ENCODE results near the gene SLC35A4. TPM values are rescaled to one million over a fixed set of nuclear protein-coding genes. Genes with fewer than 3 reads are reported as not detected.

SLC35A4 gene
- total and polyA plus RNA-seq, 5 experiments from 2014 or later, result 53.6 to 142 (median 92.8) TPM

DNA sequence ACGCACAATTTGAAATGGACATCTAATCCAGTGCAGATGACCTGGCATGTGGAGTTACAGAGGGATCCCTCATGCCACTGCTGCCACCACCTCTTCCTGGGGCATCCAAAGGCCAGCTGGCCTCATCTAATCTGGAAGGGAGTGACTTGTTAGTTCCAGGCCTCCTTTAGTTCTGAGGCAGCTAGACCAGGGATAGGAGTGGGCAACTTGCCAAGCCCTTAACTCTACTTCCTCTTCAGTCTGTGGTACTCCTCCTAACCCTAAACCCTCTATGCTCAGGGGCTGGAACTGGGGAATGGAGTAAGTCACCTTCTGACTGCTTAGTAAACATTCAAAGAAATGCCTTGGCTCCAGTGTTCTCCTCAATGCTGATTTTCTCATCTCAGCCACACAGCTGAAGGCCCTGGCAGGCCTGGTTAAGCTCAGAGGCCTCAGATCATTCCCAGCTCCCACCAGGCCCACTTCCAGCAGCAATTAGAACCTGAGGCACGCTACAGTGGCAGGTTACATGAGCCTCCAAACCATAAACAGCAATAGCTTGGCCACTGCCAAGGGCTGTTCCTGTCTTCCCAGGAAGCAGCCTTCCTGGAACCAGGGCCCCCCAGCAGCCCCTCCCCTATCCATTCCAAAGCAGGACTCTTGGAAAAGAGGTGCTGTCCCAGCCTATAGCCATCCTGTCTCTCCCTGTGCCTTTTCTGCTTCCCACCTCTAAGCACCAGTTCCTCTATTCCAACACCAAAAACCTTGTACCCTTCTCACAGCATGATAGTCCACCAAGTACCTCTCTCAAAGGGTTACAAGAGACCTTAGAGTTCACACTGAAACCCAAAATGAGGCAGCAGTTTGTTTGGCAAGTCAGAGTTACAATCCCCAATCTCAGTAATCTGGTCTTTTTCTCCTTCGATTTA lies 15.1 kb upstream of the SLC35A4 start:
- DNase-seq (peak in 1 of 10 donors; percentile 13), ATAC-seq (no peak)
- POLR2A ChIA-PET, result interaction anchor here (1.0 to 5.3 kb wide), 6 partner anchors 8 to 98 kb away, joined by 3 to 61 read pairs (median 18); partner anchors contain the start of genes APBB3, CD14, IK and NDUFA2
- Mint-ChIP-seq H3K4me3 (peak overlapping the region; percentile 77 to 96 (median 92)), H3K27me3 (no peaks in the 10 kb centered on the region), H3K27ac (peak overlapping the region; percentile 93 to 99 (median 97)), H3K9me3 (no peaks in the 10 kb centered on the region), H3K36me3 (peaks cover 0 to 43% (median 7%) of the 10 kb centered on the region in 3 donors), H3K4me1 (peaks cover 25 to 54% (median 53%) of the 10 kb centered on the region in 4 donors)

DNA sequence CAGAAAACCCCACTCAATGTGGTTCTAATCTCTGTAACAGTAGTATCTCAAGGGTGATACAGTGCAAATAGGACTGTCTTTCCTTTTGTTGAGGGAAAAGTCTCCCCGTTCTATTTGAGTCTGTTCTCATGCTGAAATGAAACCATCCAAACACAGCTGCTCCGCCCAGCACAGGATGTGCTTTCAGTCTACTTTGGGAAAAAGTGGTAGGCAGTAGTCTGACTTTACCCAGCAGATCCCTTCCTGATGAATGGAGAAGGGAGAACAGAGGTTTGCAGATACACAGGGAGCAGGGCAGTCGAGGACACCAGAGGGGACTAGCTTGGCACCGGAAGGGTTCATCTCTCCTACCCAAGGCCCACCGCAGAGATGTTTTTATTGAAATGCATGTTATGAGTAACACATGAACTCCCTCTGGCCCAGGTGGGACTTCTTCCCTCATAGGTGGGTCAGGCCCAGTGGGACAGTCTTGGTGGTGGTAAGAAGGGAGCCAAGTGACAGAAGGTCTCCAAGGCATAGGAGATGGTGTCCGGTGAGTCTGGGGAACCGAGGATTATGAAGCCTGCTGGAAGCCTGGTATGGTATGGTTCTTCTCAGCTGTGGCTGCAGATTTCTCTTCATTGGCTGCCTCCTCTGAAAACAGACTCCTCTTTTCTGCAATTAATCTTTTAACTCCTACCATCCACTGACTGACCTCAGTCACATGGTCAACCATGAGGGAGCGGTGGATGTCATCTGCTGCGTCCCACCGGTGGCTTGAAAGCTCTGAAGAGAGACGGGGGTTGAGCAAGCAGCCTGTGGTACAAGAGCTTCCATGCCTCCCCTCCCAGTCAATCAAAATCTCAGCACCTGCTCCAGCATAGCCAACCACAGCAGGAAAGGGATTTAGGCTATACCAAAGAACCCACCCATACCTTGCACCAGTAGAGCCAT lies 14.2 kb upstream of the SLC35A4 start:
- Mint-ChIP-seq H3K4me3 (peak overlapping the region in 7 of 10 donors; percentile 5 to 81 (median 27)), H3K27ac (peak overlapping the region; percentile 63 to 98 (median 90)), H3K4me1 (peaks cover 28 to 63% (median 61%) of the 10 kb centered on the region in 4 donors), H3K36me3 (peaks cover 0 to 39% (median 7%) of the 10 kb centered on the region in 3 donors), H3K27me3 (no peaks in the 10 kb centered on the region), H3K9me3 (no peaks in the 10 kb centered on the region)
- no peak for ATAC-seq
- POLR2A ChIA-PET, result interaction anchor here (1.0 to 5.3 kb wide), 3 partner anchors 12 to 97 kb away, joined by 4 to 61 read pairs (median 13); partner anchors contain the start of genes APBB3, IK, NDUFA2 and SLC35A4
- DNase-seq, result no peak

DNA sequence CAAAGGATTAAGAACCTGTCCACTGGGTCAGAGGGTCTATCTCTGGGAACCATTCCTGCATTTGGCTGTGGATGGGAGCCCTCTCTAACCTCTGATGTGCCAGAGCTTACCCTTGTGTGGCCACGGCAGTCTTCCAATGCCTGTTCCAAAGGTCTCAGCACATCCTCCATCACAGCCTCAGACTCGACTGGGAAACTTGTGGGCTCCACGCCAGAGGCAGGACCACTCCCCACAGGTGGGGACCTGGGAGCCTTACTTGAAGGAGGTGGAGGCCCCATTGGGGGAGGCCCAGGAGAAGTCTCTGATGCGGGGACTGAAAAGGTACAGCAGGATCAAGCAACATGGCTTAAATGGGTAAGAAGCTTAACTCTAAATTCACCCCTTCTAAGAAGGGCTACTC lies 12.8 kb upstream of the SLC35A4 start:
- ATAC-seq (no peak), DNase-seq (no peak)
- no peaks in the 10 kb centered on the region for H3K9me3 Mint-ChIP-seq
- H3K4me1 Mint-ChIP-seq, result peaks cover 36 to 74% (median 68%) of the 10 kb centered on the region in 4 donors
- H3K27ac Mint-ChIP-seq, result peak overlapping the region in 3 of 10 donors; percentile 50 to 74 (median 57)
- H3K27me3 Mint-ChIP-seq, result no peaks in the 10 kb centered on the region
- H3K36me3 Mint-ChIP-seq, result peaks cover 0 to 39% (median 7%) of the 10 kb centered on the region in 3 donors
- H3K4me3 Mint-ChIP-seq, result no peak overlapping the region
- POLR2A ChIA-PET, result interaction anchor here (0.7 to 2.7 kb wide), 3 partner anchors 11 to 392 kb away, joined by 3 to 13 read pairs (median 4); partner anchors contain the start of genes APBB3, IK and NDUFA2

DNA sequence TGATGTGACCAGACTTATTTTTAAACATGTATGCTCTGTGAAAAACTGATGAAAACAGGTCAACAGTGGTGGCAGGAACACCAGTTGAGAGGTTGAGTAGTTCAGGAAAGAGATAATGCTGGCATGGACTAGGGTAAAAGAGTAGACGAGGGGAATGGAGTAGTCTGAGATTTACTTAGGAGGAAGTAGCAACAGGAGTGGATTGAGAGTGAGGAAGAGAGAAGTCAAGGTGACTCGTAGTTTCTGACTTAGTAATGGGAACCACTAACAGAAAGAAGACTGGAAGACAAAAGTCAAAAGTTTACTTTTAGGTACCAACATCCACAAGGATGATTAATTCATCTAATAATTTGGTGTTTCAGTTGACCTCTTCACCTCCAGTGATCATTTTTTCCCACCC lies 11.0 kb upstream of the SLC35A4 start:
- Mint-ChIP-seq H3K27me3 (no peaks in the 10 kb centered on the region), H3K4me3 (peak overlapping the region in 6 of 10 donors; percentile 2 to 43 (median 4)), H3K36me3 (peaks cover 0 to 39% (median 7%) of the 10 kb centered on the region in 3 donors), H3K4me1 (peaks cover 44 to 69% (median 62%) of the 10 kb centered on the region in 4 donors), H3K27ac (peak overlapping the region; percentile 6 to 88 (median 59)), H3K9me3 (no peaks in the 10 kb centered on the region)
- POLR2A ChIA-PET, result interaction anchor here (0.7 to 1.4 kb wide), 2 partner anchors 16 to 157 kb away, joined by 3 to 4 read pairs; no protein-coding TSS in a partner anchor
- DNase-seq (no peak), ATAC-seq (no peak)

DNA sequence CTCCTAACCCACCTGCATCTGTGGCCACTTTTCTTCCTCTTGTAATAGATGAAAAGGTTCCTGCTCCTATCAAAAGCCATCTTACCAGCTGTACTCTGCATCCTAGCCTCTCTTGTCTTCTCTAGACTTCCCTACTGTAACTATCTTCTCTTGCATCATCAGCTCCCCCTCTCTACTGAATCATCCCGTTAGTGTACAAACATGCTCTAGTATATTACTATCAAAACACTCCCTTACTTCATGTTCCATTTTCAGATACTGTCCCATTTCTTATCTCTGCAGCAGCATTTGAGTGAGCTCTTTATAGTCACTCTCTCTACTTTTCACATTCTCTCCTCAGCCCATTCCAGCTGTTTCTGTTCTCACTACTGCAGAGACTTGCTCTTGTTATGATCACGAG lies 10.2 kb upstream of the SLC35A4 start:
- H3K4me1 Mint-ChIP-seq, result peaks cover 44 to 61% (median 54%) of the 10 kb centered on the region in 4 donors
- POLR2A ChIA-PET, result interaction anchor here (0.6 to 0.8 kb wide), 4 partner anchors 63 to 103 kb away, joined by 3 to 4 read pairs (median 3); partner anchors contain the start of genes IK and NDUFA2
- H3K27me3 Mint-ChIP-seq, result no peaks in the 10 kb centered on the region
- ATAC-seq, result no peak
- H3K36me3 Mint-ChIP-seq, result peaks cover 0 to 38% (median 7%) of the 10 kb centered on the region in 3 donors
- H3K27ac Mint-ChIP-seq, result peak overlapping the region; percentile 4 to 88 (median 40)
- no peaks in the 10 kb centered on the region for H3K9me3 Mint-ChIP-seq
- H3K4me3 Mint-ChIP-seq, result peak overlapping the region in 6 of 10 donors; percentile 0 to 76 (median 16)
- DNase-seq, result no peak

DNA sequence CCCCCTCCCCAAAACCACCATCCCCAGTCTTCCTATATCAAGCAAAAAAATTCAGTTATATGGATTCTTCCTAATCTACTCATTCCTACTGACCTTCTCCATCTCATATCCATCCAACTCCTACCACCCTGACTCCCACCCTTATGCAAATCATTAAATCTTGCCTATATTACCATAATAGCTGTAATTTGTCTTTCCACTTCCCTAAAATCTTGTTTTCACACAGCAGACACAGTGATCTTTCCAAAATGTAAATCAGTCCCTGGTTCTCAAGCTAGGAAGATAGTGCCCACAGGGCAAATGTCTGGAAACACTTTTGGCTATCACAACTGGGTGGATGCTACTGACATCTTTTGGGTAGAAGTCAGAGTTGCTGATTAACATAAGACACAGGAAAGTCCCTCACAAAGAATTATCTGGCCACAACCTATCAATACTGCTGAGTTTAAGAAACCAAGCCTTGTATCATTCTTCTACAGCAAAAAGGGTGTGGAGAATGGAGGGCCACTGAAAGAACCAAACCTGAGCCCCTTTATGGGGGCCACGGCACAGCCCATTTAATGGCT lies 8.8 kb upstream of the SLC35A4 start:
- no peak for DNase-seq
- no peaks in the 10 kb centered on the region for H3K9me3 Mint-ChIP-seq
- no peak for ATAC-seq
- peak overlapping the region; percentile 82 to 97 (median 96) for H3K27ac Mint-ChIP-seq
- peaks cover 42 to 54% (median 48%) of the 10 kb centered on the region in 4 donors for H3K4me1 Mint-ChIP-seq
- H3K36me3 Mint-ChIP-seq, result peaks cover 0 to 28% (median 7%) of the 10 kb centered on the region in 3 donors
- peak overlapping the region; percentile 83 to 97 (median 92) for H3K4me3 Mint-ChIP-seq
- no peaks in the 10 kb centered on the region for H3K27me3 Mint-ChIP-seq
- POLR2A ChIA-PET, result interaction anchor here (0.6 to 1.4 kb wide), 2 partner anchors 10 to 115 kb away, joined by 3 to 4 read pairs; no protein-coding TSS in a partner anchor

DNA sequence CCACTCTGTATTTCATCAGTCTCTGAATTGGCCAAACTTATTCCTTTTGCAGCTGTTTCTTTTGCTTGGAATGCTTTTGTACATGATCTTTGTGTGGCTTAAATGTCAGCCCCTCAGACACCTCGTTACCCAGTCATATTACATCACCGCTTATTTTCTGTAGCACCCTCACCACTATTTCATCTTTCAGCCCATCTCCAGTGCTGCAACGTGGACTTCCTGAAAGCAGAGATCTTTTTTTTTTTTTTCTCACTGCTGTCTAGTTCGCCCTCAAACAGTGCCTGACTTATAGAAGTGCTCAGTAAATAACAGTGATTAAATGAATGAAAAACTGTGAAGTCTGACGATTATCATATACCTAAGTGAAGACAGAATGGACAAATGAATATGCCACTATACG lies 8.2 kb upstream of the SLC35A4 start:
- peak overlapping the region; percentile 82 to 97 (median 96) for H3K27ac Mint-ChIP-seq
- H3K4me1 Mint-ChIP-seq, result peaks cover 43 to 54% (median 47%) of the 10 kb centered on the region in 4 donors
- no peaks in the 10 kb centered on the region for H3K27me3 Mint-ChIP-seq
- H3K9me3 Mint-ChIP-seq, result no peaks in the 10 kb centered on the region
- H3K4me3 Mint-ChIP-seq, result peak overlapping the region; percentile 83 to 97 (median 92)
- peaks cover 0 to 29% (median 5%) of the 10 kb centered on the region in 3 donors for H3K36me3 Mint-ChIP-seq
- DNase-seq (no peak), ATAC-seq (peak in 1 of 2 donors; percentile 42)
- POLR2A ChIA-PET, result interaction anchor here (1.1 to 1.9 kb wide), 4 partner anchors 9 to 134 kb away, joined by 3 to 30 read pairs (median 12); partner anchors contain the start of genes CD14, EIF4EBP3, HARS1 and IK

DNA sequence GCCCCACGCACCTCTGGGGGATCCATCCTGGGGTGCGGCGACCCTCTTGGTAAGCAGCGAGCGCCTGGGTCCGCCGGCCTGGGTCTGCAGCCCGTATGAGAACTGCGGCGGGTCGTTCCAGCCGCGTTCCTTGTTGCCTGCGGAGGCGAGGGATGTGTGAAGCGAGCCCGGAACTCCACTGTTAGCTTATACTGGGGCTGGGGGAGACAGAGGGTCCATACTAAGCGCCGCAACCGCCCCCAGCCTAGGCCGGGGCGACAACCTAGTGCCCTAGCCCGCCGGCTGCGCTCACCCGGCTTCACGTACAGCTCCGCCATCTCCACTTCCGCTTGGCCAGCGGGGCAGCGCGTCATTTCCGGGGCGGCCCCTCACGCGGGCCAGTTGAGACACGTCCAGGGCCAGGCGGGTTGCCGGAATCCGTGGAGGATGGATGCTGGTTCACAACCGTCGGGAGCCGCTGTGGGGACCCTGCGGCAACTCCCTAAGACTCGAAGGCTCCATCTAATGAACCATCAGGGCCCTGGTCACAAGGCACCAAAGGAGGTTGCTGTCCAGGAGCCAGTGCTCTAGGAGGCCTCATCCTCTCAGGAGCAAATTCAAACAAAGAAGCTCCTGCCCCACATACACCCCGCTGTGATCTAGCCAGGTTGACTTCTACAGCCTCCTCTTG lies 7.4 kb upstream of the SLC35A4 start, which contains the start of gene SRA1:
TSS of gene SRA1 (minus strand) at position 338 of the 670 bp plus-strand sequence. CDS start at position 317, 21 bp downstream.
- no peaks in the 10 kb centered on the region for H3K9me3 Mint-ChIP-seq
- POLR2A ChIA-PET, result interaction anchor here (0.6 to 1.9 kb wide), 9 partner anchors 9 to 157 kb away, joined by 3 to 30 read pairs (median 5); partner anchors contain the start of genes ANKHD1, CD14, EIF4EBP3 and HARS1
- peaks cover 41 to 54% (median 49%) of the 10 kb centered on the region in 4 donors for H3K4me1 Mint-ChIP-seq
- H3K4me3 Mint-ChIP-seq, result peak within 1 kb of the TSS; percentile 83 to 97 (median 92)
- H3K27me3 Mint-ChIP-seq, result no peaks in the 10 kb centered on the region
- peak; percentile 65 to 89 (median 76) for DNase-seq
- H3K27ac Mint-ChIP-seq, result peak within 1 kb of the TSS; percentile 82 to 97 (median 96)
- peaks cover 0 to 20% (median 4%) of the 10 kb centered on the region in 3 donors for H3K36me3 Mint-ChIP-seq
- ATAC-seq, result peak; percentile 86 to 94

DNA sequence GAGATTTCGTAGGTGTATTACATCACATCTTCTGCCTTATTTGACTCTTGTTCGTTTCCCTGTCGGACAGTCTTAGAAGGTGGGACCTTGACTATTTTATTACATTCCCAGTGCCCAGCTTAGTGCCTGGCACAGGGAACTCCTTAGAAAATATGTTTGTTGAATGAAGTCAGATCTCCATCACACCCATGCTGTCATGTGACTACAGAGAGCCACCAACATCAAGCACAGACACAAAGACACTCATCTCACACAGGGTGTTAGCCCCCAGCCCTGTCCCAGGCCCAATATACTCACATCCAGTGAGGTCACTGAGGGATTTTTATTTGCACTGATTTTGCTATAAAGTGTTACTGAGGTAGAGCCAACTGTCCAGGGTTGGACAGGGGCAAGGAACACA lies 6.7 kb upstream of the SLC35A4 start:
- Mint-ChIP-seq H3K9me3 (no peaks in the 10 kb centered on the region), H3K27ac (peak overlapping the region; percentile 82 to 97 (median 96)), H3K36me3 (peaks cover 0 to 17% (median 3%) of the 10 kb centered on the region in 3 donors), H3K27me3 (no peaks in the 10 kb centered on the region), H3K4me3 (peak overlapping the region; percentile 83 to 97 (median 92)), H3K4me1 (peaks cover 43 to 58% (median 52%) of the 10 kb centered on the region in 4 donors)
- no peak for ATAC-seq
- POLR2A ChIA-PET, result interaction anchor here (0.6 to 1.9 kb wide), 5 partner anchors 10 to 156 kb away, joined by 4 to 30 read pairs (median 9); partner anchors contain the start of genes CD14, EIF4EBP3, IK and NDUFA2
- DNase-seq, result no peak

DNA sequence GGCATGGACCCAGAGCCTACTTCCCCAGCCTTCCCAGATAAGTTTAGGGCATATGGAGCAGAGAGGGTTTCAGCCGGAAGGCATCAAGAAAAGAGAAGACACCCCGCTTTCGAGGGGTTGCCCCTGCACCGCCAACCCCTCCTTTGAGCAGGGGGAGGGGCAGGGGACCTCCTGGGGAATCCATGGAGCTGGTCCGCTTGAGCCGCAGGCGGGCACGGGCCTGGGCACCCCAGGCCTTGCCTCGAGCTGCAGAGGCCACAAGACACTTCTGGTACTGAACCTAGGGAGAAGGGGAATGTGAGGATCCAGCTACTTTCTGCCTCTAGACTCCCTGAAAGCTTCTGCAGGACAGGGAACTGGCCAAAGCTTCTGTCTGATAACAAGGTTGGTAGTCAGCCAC lies 6.1 kb upstream of the SLC35A4 start:
- peak overlapping the region in 7 of 10 donors; percentile 8 to 97 (median 97) for H3K27ac Mint-ChIP-seq
- H3K27me3 Mint-ChIP-seq, result no peaks in the 10 kb centered on the region
- peaks cover 38 to 57% (median 52%) of the 10 kb centered on the region in 4 donors for H3K4me1 Mint-ChIP-seq
- POLR2A ChIA-PET, result interaction anchor here (1.0 to 1.8 kb wide), 2 partner anchors 11 to 105 kb away, joined by 4 to 30 read pairs; partner anchors contain the start of gene EIF4EBP3
- peaks cover 0 to 11% (median 0%) of the 10 kb centered on the region in 3 donors for H3K36me3 Mint-ChIP-seq
- no peak for DNase-seq
- no peaks in the 10 kb centered on the region for H3K9me3 Mint-ChIP-seq
- ATAC-seq, result no peak
- peak overlapping the region in 1 of 10 donors; percentile 94 for H3K4me3 Mint-ChIP-seq

Data from naive thymus-derived CD8-positive, alpha-beta T cell (primary cell).